HG03108 (cell line): ENCODE results near the gene MALT1.
"Not testable (repeated sequence)": the region's sequence is repeated elsewhere in the genome, so short reads cannot be mapped to it uniquely, and the experiment has no call there.

Experiments used
- ATAC-seq: cut with Tn5 transposase; IDR thresholded peaks from one replicate; pipeline ENCODE4 v1.9.1; 2021; ENCODE audit warnings: moderate library complexity; ENCODE audit not compliant: unreplicated experiment

Gene MALT1, protein sequence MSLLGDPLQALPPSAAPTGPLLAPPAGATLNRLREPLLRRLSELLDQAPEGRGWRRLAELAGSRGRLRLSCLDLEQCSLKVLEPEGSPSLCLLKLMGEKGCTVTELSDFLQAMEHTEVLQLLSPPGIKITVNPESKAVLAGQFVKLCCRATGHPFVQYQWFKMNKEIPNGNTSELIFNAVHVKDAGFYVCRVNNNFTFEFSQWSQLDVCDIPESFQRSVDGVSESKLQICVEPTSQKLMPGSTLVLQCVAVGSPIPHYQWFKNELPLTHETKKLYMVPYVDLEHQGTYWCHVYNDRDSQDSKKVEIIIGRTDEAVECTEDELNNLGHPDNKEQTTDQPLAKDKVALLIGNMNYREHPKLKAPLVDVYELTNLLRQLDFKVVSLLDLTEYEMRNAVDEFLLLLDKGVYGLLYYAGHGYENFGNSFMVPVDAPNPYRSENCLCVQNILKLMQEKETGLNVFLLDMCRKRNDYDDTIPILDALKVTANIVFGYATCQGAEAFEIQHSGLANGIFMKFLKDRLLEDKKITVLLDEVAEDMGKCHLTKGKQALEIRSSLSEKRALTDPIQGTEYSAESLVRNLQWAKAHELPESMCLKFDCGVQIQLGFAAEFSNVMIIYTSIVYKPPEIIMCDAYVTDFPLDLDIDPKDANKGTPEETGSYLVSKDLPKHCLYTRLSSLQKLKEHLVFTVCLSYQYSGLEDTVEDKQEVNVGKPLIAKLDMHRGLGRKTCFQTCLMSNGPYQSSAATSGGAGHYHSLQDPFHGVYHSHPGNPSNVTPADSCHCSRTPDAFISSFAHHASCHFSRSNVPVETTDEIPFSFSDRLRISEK

DNA sequence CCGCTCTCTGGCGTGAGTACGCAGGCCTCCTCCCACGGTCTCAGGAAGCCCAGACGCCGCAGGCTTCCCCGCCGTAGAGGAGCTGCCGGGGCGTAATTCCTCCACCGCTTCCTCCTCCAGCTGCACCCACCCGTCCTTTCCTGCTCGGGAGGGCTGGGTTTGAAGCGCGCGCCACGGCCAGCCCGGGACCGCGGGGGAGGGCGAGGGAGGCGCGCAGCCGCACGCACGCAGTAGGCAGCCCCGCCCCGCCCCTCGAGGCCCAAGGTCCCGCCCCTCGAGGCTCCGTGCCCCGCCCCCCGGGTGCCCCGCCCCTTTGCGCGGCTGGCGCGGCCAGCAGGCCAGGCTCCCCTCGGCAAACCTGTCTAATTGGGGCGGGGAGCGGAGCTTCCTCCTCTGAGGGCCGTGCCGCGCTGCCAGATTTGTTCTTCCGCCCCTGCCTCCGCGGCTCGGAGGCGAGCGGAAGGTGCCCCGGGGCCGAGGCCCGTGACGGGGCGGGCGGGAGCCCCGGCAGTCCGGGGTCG, at the start of gene MALT1:
Gene MALT1 (plus strand): TSS at position 355 of the 521 bp plus-strand sequence. CDS start 179 bp downstream, outside the sequence.
- ATAC-seq: peak; percentile 72

DNA sequence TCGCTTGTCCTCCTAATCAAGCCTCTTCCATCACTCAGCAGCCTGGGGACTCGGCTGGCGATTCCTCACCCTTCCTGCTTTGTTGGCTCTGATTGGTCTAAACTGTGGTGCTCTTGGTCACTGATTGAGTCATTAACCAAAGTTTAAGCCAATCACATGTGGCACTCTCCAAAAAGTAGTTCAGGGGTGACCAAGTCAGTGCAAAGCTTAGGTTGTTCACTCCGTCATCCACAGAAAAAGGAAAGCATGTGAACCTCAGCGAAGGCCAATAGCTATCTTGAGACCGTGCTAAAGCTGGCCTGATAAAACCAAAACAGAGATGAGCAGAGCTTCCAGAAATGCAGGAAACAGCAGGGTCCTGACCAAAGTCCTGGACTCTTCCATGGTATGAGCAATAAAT, 47.3 kb upstream of the MALT1 start:
- no peak for ATAC-seq

GRCh38 chr18:58625839-58626238, 45.4 kb upstream of the MALT1 start:
- no peak for ATAC-seq

DNA sequence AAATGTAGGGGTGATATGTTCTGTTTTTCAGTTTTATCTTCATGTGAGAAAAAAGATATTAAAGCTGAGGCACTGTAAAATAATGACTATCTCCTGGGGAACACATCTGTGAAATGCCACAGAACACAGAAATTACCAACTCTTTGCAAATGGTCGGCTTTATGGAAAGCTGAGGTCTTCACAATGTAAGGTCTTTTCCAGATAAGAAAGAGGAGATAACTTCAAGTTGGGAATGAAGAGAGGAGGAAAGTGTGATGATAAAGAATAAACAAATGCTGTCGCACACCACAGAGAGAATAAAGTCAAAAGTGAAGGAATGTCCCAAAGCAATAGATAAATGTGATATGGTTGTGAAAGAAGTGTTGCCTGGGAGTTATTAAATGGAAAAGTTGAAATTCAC, 41.2 kb upstream of the MALT1 start:
- ATAC-seq: no peak

GRCh38 chr18:58631301-58631700, 40.0 kb upstream of the MALT1 start:
- ATAC-seq: no peak

DNA sequence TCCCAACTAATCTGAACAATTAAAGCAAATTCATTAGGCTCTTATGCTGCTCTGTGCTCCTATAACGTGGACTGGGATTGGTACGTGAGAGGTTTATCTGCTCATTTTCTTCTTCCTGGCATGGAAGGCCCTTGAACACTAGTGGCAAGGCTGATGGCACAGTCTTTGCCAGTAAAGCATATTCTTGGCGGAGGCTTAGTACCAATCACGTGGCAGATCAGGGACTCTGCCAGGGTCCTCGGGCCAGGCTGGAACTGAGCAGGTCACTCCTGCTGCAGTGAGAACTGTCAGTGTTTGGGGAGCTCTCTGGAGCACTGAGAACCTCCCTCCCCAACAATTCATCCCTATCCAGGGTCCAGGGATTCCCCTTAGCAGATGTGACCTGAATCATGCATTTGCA, 38.7 kb upstream of the MALT1 start:
- no peak for ATAC-seq

- no peak for ATAC-seq
Observed at GRCh38 chr18:58633874-58634273, 37.4 kb upstream of the MALT1 start.

DNA sequence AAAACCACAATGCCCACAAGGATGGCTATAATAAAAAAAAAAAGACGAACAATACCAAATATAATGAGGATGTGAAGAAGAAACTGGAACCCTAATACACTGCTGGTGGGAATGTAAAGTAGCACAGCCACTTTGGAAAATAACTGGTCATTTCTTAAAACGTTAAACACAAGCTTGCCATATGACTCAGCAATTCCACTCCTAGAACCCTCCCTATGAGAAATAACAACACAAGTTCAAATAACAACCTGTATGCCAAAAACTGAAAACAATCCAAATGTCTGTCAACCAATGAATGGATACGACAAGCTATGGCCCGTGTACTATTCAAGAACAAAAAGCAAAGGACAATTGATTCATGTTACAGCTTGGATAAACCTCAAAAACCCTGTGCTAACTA, 35.4 kb upstream of the MALT1 start:
- ATAC-seq: no peak

GRCh38 chr18:58637197-58637596, 34.1 kb upstream of the MALT1 start:
- ATAC-seq: no peak

DNA sequence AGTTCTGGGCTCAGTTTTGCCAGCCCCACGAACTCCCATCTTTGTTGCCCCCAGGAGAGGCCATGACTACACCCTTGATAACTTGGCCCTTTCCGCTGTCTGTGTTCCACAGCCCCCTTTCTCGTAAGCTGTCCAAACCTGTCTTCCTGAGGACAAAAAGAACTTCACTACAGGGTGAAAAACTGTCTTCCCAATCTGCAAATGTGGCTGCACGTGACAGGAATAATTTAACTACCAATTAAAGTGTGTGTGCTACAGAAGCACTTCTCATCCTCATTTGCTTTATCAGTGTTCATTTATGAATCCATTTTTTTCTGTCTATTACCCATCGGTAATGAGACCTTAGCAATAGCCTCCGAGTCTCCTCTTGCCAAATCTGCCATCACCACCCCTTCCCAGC, 33.3 kb upstream of the MALT1 start:
- ATAC-seq: no peak

DNA sequence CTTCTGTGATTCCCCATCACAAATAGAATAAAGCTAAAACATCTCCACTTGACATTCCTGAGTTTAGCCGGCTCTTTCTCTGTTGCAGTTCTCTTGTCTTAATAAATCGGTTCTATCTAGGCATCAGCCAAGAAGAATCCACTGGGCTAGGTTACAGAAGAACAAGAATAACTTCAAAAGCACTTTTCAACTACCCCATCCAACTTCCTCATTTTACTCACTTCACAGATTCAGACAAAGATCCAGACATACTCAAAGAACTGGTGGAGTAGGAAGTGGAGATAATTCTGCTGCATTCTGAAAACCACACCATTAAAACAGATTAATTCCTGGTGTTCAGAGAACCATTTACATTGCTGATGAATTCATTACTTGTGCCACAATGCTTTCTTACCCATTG, 32.8 kb upstream of the MALT1 start:
- ATAC-seq: no peak

- no peak for ATAC-seq
Observed at GRCh38 chr18:58639237-58639636, 32.0 kb upstream of the MALT1 start.

DNA sequence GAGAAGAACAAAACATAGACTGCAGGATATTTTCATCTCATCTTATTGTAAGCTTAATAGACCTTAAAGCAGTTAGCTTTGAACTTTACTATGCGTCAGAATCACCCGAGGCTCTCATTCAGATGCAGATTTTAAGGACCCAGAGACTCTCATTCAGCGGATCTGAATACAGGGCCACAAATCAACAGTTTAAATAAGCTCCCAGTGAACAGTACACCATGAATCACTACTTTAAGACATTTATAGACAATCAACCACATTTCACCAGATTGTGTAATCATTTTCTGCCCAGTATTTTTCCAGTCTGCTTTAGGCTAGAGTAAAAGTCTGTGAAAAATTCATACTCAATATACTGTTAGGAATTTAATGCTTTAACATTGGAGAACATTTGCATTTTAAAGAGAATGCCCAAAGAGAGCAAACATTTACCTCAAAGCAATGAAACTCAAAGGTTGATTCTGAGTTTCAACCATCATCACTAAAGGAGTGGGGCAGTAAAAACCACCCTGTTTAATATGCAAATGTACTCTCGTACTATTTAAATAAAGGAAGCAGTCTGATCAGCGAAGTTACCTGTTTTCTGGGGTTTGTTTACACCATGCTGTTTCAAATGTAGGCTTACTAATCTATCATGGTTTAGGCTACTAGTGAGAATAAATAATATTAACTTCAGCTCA, 31.4 kb upstream of the MALT1 start:
- no peak for ATAC-seq

DNA sequence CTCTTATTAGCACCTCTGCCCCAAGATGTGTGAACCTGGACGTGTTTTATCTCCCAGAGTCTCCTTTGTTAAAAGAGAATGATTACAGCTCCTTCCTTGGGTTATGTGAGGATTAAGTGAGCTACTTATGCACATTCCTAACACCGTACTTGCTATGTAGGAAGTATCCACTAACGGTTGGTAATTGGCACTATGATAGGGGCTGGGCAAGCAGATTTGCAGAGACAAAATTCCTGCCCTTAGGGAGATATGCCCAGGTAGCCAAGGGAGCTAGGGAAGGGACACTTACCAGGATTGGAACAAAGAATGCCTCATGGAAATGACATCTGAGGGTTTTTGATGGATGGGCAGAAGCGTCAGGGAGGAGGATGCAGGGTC, 30.8 kb upstream of the MALT1 start:
- ATAC-seq: no peak

DNA sequence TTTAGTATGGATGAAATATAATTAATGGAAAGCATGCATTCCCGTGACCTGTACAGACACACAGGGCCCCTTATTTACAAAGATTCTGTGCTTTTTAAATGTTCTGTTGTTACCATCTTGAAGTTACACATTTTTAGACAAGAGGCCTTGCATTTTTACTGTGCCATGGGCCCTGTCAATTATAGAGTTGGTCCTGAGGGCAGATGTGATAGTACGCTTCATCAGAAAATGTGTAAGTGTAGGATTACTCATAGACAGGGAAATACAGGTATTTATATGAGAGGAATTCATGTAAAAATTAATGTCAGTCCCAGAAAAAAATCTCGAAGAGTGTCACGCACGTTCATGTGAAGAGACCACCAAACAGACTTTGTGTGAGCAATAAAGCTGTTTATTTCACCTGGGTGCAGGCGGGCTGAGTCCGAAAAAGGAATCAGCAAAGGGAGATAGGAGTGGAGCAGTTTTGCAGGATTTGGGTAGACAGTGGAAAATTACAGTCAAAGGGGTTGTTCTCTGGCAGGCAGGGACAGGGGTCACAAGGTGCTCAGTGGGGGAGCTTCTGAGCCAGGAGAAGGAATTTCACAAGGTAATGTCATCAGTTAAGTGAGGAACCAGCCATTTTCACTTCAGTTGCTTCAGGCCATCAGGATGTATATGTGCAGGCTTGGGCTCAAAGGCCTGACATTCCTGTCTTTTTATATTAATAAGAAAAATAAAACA, 30.2 kb upstream of the MALT1 start:
- ATAC-seq: no peak

GRCh38 chr18:58643557-58643956, 27.7 kb upstream of the MALT1 start:
- ATAC-seq: not testable (repeated sequence)

GRCh38 chr18:58645398-58645797, 25.9 kb upstream of the MALT1 start:
- ATAC-seq: no peak

DNA sequence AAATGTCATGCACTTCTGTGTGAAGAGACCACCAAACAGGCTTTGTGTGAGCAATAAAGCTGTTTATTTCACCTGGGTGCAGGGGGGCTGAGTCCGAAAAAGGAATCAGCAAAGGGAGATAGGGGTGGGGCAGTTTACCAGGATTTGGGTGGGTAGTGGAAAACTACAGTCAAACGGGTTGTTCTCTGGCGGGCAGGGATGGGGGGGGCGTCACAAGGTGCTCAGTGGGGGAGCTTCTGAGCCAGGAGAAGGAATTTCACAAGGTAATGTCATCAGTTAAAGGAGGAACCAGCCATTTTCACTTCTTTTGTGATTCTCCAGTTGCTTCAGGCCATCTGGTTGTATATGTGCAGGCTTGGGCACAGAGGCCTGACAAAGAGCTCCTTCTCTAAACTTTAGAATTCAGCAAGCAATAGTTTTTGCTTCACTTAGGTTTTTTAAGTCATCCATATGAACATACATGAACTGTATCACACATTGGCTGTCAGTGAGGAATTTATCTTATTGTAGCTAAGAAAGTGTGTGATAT, 24.9 kb upstream of the MALT1 start:
- no peak for ATAC-seq

DNA sequence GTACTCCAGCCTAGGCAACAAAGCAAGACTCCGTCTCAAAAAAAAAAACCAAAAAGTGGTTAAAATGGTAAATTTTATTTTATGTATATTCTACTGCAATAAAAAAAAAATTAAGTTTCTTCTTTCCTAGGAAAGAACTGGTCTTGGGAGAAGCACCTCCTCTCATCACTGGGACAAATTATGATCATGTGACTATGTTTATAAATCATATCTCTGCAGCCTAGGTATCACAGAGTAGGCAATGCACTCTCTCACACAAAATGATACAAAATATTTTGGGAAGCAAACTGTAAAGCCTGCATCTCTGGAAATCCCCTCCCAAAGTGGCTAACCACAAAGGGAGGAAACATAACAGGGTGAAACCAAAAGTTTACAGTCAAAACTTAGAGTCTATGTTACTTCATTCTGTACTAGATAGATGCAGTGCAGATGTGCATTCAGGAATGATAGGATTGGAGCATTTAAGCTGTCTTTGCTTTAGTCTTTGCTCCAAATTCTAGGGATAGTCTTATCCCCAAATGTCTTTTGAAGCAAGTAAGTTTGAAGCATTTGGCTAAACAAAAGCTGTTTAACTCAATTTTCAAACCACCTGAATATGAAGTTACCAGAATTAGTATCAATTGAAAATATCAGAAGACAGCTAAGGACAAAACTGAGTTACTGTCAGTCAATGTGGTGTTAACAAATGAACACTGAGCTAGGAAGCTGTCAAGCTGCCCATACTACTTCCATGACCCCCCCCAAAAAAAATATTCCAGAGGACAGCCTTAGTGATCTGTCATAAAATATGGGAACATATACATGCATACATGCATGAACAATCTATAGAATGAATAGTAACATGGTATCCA, 21.1 kb upstream of the MALT1 start:
- ATAC-seq: peak; percentile 80

- ATAC-seq: not testable (repeated sequence)
Observed at GRCh38 chr18:58650830-58651229, 20.4 kb upstream of the MALT1 start.
